ENCODE data around the gene CDC7.
A peak's percentile ranks its signal among the peaks of the same experiment; 100 is the strongest.

DNA sequence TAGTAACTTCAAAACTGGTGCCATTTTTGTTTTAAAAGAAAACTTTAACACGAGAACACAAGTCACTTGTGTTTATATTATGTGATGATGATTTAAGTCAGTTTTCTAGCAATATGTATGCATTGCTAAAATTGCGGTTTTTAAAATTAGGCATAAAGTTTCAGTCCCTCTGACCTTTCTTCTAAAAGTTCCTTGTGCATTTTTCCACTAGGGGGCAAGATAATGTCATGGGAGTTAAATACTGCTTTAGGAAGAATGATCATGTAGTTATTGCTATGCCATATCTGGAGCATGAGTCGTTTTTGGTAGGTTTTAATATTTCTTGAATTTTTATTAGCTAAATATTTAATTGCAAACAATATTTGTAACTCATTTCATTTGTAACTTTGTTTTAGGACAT, 10.7 kb downstream of the CDC7 start:
- TF ChIP-seq CTCF (IDR thresholded peaks at IDR 0.05; ENCODE audit: low read depth, low read length) (peak; percentile 47), EZH2phosphoT487 (IDR thresholded peaks at IDR 0.05; ENCODE audit: low read depth) (no peak)
